ENCODE results near the gene CUL9. TPM values are rescaled to one million over a fixed set of nuclear protein-coding genes. Genes with fewer than 3 reads are reported as not detected.

The CUL9 gene
- total and polyA plus RNA-seq, 8 donors: 11.3 to 99.3 (median 15.1) TPM

DNA sequence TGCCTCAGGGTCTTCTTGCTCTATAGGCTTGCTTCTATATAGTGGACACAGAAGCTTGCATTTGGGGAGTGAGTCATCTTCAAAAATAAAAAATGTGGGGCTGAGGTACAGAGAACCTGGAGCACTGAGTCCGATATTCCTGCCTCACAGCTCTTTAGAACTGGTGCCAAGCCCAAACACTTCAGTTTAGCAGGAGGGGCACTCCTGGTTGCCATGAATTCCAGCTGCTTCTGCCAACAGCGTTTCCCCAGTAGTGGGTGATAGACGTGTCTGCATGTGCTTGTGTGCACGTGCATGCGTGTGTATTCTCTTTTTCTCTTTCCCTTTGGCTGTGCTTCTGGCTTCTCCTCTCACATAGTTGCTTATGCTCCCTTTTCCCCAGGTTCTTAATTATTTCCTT lies 35.4 kb downstream of the CUL9 start:
- DNase-seq: no peak
- Histone ChIP-seq H3K27me3 (no peaks in the 10 kb centered on the region), H3K27ac (no peak overlapping the region), H3K4me3 (no peak overlapping the region), H3K4me1 (no peaks in the 10 kb centered on the region), H3K9me3 (no peaks in the 10 kb centered on the region), H3K36me3 (no peaks in the 10 kb centered on the region)
- intact Hi-C loops (cut with DNase I): no loop called here
- ATAC-seq: no peak
- 82 to 92% methylated on average over 5 of the region's 5 CpGs for WGBS, 2 donors
- FAIRE-seq: no peak
- TF ChIP-seq, protein P1, sequence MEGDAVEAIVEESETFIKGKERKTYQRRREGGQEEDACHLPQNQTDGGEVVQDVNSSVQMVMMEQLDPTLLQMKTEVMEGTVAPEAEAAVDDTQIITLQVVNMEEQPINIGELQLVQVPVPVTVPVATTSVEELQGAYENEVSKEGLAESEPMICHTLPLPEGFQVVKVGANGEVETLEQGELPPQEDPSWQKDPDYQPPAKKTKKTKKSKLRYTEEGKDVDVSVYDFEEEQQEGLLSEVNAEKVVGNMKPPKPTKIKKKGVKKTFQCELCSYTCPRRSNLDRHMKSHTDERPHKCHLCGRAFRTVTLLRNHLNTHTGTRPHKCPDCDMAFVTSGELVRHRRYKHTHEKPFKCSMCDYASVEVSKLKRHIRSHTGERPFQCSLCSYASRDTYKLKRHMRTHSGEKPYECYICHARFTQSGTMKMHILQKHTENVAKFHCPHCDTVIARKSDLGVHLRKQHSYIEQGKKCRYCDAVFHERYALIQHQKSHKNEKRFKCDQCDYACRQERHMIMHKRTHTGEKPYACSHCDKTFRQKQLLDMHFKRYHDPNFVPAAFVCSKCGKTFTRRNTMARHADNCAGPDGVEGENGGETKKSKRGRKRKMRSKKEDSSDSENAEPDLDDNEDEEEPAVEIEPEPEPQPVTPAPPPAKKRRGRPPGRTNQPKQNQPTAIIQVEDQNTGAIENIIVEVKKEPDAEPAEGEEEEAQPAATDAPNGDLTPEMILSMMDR (IDR thresholded peaks at IDR 0.05): no peak

DNA sequence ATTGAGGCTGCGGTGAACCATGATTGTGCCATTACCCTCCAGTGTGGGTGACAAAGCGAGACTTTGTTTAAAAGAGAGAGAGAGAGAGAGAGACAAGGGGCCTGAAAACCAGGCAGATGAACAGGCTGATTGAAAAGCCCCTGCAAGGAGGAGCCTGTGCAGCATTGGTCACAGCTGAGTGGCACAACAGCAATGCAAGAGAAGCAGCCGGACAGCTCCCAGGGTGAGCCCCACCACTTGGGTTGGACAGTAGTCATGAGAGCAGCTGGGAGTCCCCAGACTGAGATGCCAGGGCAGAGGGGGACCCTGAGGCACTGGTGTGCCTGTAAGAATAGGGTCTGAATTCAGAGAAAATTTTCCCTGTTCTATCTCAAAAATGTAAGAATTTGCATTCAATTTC lies 37.1 kb downstream of the CUL9 start:
- intact Hi-C loops (cut with DNase I): no loop called here

GRCh38 chr6:43219814-43220213 lies 37.8 kb downstream of the CUL9 start:
- H3K36me3 ChIP-seq: no peaks in the 10 kb centered on the region
- DNase-seq (no peak), FAIRE-seq (no peak), ATAC-seq (no peak)
- H3K27ac ChIP-seq: no peak overlapping the region
- TF ChIP-seq, protein P1 (IDR thresholded peaks at IDR 0.05): no peak
- no peaks in the 10 kb centered on the region for H3K27me3 ChIP-seq
- H3K4me1 ChIP-seq: no peaks in the 10 kb centered on the region
- 80 to 81% methylated on average over 7 of the region's 7 CpGs for WGBS, 2 donors
- no peaks in the 10 kb centered on the region for H3K9me3 ChIP-seq
- intact Hi-C loops (cut with DNase I): no loop called here
- H3K4me3 ChIP-seq: no peak overlapping the region

More for the DNA sequence above, 37.1 kb downstream of the CUL9 start:
- DNase-seq (no peak), FAIRE-seq (no peak), ATAC-seq (no peak)
- Histone ChIP-seq H3K36me3 (no peaks in the 10 kb centered on the region), H3K27me3 (no peaks in the 10 kb centered on the region), H3K4me1 (no peaks in the 10 kb centered on the region), H3K27ac (no peak overlapping the region), H3K4me3 (no peak overlapping the region), H3K9me3 (no peaks in the 10 kb centered on the region)
- WGBS, 2 donors: 94 to 95% methylated on average over 3 of the region's 3 CpGs
- TF ChIP-seq, protein P1 (IDR thresholded peaks at IDR 0.05): no peak

DNA sequence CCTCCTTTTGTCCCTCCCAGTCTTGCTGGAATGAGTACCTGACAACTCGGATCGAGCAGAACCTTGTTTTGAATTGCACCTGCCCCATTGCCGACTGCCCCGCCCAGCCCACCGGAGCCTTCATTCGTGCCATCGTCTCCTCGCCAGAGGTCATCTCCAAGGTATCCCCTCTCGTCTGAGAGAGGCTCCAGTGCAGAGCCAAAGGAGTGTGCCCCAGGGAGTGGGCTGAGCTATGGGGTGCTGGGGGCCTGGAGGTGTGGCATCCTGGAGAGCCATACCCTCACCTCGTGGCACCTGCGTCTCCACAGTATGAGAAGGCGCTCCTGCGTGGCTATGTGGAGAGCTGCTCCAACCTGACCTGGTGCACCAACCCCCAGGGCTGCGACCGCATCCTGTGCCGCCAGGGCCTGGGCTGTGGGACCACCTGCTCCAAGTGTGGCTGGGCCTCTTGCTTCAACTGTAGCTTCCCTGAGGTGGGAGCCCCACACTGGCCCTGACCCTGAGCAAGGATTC lies 38.5 kb downstream of the CUL9 start:
- intact Hi-C loops (cut with DNase I): no loop called here
- no peak for ATAC-seq
- Histone ChIP-seq H3K4me3 (no peak overlapping the region), H3K9me3 (no peaks in the 10 kb centered on the region), H3K27ac (no peak overlapping the region), H3K36me3 (no peaks in the 10 kb centered on the region), H3K27me3 (no peaks in the 10 kb centered on the region), H3K4me1 (no peaks in the 10 kb centered on the region)
- DNase-seq: no peak
- no peak for FAIRE-seq
- TF ChIP-seq, protein P1 (IDR thresholded peaks at IDR 0.05): no peak
- 87 to 92% methylated on average over 16 of the region's 16 CpGs for WGBS, 2 donors

- DNase-seq (no peak), ATAC-seq (peak in 2 of 4 donors; percentile 8 to 21), FAIRE-seq (no peak)
- no peak overlapping the region for H3K4me3 ChIP-seq
- no peaks in the 10 kb centered on the region for H3K9me3 ChIP-seq
- H3K4me1 ChIP-seq: no peaks in the 10 kb centered on the region
- WGBS, 2 donors: 83 to 87% methylated on average over 20 of the region's 20 CpGs
- no peak overlapping the region for H3K27ac ChIP-seq
- no peaks in the 10 kb centered on the region for H3K36me3 ChIP-seq
- intact Hi-C loops (cut with DNase I): no loop called here
- TF ChIP-seq, protein P1 (IDR thresholded peaks at IDR 0.05): no peak
- H3K27me3 ChIP-seq: no peaks in the 10 kb centered on the region
Measured at GRCh38 chr6:43221046-43221972, 39.3 kb downstream of the CUL9 start.
